Sigmoid colon (tissue), 4 donors: Measurements from ENCODE around the gene PPARD.

Source experiments
- EP300 ChIP-seq, 4 donors: sonication (generic); formaldehyde crosslinking; IDR thresholded peaks; one replicate each; pipeline ENCODE4 v1.6.1; 2017; ENCODE audit warnings: antibody characterized with exemption in 4 of 4
- POLR2AphosphoS5 ChIP-seq, 4 donors: sonication (generic); formaldehyde crosslinking; IDR thresholded peaks; one replicate each; pipeline ENCODE4 v1.6.1; 2017; ENCODE audit warnings: antibody characterized with exemption in 4 of 4
- TF ChIP-seq, protein P1 (sequence below), 4 experiments: fragments of 450-650 bp in 3 of 4; fragments of 200-600 bp in 1 of 4; IDR thresholded peaks; one replicate each; pipeline ENCODE4 v1.5.1; 2016 to 2019; ENCODE audit warnings: antibody characterized with exemption in 4 of 4, mild to moderate bottlenecking in 3 of 4, moderate library complexity in 2 of 4

DNA sequence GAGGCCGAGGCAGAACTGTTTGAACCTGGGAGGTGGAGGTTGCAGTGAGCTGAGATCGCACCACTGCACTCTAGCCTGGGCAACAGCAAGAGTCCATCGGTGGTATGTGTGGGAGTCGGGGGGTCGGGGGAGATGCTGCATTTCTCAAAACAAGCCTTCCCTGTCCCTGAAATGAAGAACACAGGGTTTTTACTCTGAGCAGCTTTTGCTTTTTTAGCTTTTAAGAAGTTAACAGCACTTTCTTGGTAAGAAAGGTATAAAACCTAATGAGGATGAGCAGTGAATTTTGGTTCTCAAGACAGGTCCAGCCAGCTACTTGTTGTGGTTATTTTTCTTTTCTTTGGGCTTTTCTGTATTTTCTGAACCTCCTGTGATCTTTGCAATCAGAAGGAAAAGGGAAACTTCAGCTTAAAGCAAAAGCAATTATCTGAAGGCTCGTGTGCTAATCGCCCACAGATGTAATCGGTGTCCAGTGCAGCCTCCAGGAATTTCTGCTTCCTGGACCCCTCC is 129.5 kb downstream of the PPARD start:
- TF ChIP-seq, protein P1, sequence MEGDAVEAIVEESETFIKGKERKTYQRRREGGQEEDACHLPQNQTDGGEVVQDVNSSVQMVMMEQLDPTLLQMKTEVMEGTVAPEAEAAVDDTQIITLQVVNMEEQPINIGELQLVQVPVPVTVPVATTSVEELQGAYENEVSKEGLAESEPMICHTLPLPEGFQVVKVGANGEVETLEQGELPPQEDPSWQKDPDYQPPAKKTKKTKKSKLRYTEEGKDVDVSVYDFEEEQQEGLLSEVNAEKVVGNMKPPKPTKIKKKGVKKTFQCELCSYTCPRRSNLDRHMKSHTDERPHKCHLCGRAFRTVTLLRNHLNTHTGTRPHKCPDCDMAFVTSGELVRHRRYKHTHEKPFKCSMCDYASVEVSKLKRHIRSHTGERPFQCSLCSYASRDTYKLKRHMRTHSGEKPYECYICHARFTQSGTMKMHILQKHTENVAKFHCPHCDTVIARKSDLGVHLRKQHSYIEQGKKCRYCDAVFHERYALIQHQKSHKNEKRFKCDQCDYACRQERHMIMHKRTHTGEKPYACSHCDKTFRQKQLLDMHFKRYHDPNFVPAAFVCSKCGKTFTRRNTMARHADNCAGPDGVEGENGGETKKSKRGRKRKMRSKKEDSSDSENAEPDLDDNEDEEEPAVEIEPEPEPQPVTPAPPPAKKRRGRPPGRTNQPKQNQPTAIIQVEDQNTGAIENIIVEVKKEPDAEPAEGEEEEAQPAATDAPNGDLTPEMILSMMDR (IDR thresholded peaks at IDR 0.05), result no peak
- TF ChIP-seq POLR2AphosphoS5 (IDR thresholded peaks at IDR 0.05) (no peak), EP300 (IDR thresholded peaks at IDR 0.05) (no peak)
